ENCODE measurements around the gene HSPE1. TPM values are rescaled to one million over a fixed set of nuclear protein-coding genes. Genes with fewer than 3 reads are reported as not detected.

HSPE1 gene
- total RNA-seq, 4 donors from 2014 or later, result 47.5 to 79.5 (median 65.4) TPM

- TF ChIP-seq EP300 (IDR thresholded peaks at IDR 0.05), result no peak
- TF ChIP-seq POLR2A (IDR thresholded peaks at IDR 0.05), result no peak
- TF ChIP-seq CTCF (IDR thresholded peaks at IDR 0.05), result no peak
- Histone ChIP-seq H3K4me3 (peak overlapping the region in 3 of 4 donors; percentile 43 to 91 (median 87)), H3K36me3 (peaks cover 0 to 9% (median 0%) of the 10 kb centered on the region in 3 donors), H3K27me3 (no peaks in the 10 kb centered on the region), H3K27ac (peak overlapping the region; percentile 88 to 97 (median 93)), H3K4me1 (peaks cover 0 to 40% (median 8%) of the 10 kb centered on the region in 4 donors), H3K9me3 (no peaks in the 10 kb centered on the region)
- DNase-seq (ENCODE audit: low spot score in 2 of 2), result no peak
- 52 to 59% methylated on average over 3 of the region's 3 CpGs for WGBS, 2 donors
These were observed 14.6 kb downstream of the HSPE1 start for GRCh38 chr2:197514754-197515153.

DNA sequence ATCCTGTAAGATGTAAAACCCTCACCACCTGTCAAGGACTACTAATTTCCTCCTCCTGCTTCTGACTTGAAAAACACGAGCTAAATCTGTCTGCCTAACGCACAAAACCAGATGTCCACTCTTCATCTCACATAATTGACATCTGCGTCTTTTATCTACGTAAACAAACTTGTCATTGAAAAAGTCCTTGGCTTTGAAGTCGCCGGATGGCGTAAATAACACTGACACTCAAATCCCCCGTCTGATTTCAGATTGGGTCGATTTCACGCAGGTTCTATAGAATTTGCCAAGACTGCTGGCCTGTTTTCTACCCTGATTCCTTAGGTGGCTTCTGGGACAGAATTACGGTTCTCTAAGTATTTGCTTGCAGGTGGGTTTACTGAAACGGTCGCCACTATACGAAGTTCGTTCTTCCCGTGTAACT is 15.1 kb downstream of the HSPE1 start:
- no peak for DNase-seq (ENCODE audit: low spot score in 2 of 2)
- Histone ChIP-seq H3K4me3 (peak overlapping the region; percentile 43 to 91 (median 82)), H3K9me3 (no peaks in the 10 kb centered on the region), H3K27me3 (no peaks in the 10 kb centered on the region), H3K36me3 (peaks cover 0 to 9% (median 0%) of the 10 kb centered on the region in 3 donors), H3K27ac (peak overlapping the region; percentile 88 to 97 (median 93)), H3K4me1 (peaks cover 0 to 40% (median 8%) of the 10 kb centered on the region in 4 donors)
- TF ChIP-seq CTCF (IDR thresholded peaks at IDR 0.05), result no peak
- peak in 1 of 2 donors; percentile 9 for TF ChIP-seq EP300 (IDR thresholded peaks at IDR 0.05)
- no peak for TF ChIP-seq POLR2A (IDR thresholded peaks at IDR 0.05)
- 0 to 1% methylated on average over 16 of the region's 16 CpGs for WGBS, 2 donors

- DNase-seq (ENCODE audit: low spot score in 2 of 2), result peak; percentile 87
- H3K36me3 ChIP-seq, result peaks cover 0 to 9% (median 0%) of the 10 kb centered on the region in 3 donors
- H3K27me3 ChIP-seq, result no peaks in the 10 kb centered on the region
- H3K9me3 ChIP-seq, result no peaks in the 10 kb centered on the region
- TF ChIP-seq EP300 (IDR thresholded peaks at IDR 0.05) (peak; percentile 83 to 100), CTCF (IDR thresholded peaks at IDR 0.05) (peak in 2 of 5 experiments; percentile 48 to 63), POLR2A (IDR thresholded peaks at IDR 0.05) (peak; percentile 96 to 98)
- peak within 1 kb of the TSS; percentile 88 to 97 (median 93) for H3K27ac ChIP-seq
- H3K4me1 ChIP-seq, result peaks cover 0 to 40% (median 8%) of the 10 kb centered on the region in 4 donors
- H3K4me3 ChIP-seq, result peak within 1 kb of the TSS; percentile 72 to 91 (median 82)
- 1% methylated on average over 37 to 64 of the region's 66 CpGs for WGBS, 2 donors
These were observed 15.7 kb downstream of the HSPE1 start, which contains the start of gene MOB4 for GRCh38 chr2:197515739-197516392. Gene MOB4 (plus strand): TSS chr2:197516066. CDS start chr2:197516087, 21 bp downstream.

DNA sequence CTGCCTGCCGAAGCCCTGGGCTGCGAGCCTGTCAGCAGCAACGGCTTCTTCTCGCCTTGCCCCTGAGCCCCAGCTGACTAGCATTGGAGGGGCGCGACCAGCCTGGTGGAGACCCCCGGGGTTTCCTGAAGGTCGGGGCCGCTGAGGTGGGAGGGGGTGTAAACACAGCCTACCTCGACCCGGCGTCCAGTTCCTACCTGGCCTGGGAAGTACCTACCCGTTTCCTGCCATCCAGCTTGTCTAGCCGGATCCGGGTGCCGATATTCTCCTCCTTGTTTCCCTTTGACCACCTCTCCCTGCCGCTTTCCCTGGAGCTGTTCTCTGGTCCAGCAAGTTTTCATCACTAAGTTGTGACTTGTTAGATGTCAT is 16.2 kb downstream of the HSPE1 start:
- H3K27ac ChIP-seq, result peak overlapping the region; percentile 88 to 97 (median 93)
- H3K4me1 ChIP-seq, result peaks cover 0 to 40% (median 8%) of the 10 kb centered on the region in 4 donors
- DNase-seq (ENCODE audit: low spot score in 2 of 2), result no peak
- peaks cover 0 to 14% (median 0%) of the 10 kb centered on the region in 3 donors for H3K36me3 ChIP-seq
- H3K4me3 ChIP-seq, result peak overlapping the region; percentile 72 to 91 (median 82)
- no peaks in the 10 kb centered on the region for H3K9me3 ChIP-seq
- no peaks in the 10 kb centered on the region for H3K27me3 ChIP-seq
- 0% methylated on average over 16 to 17 of the region's 17 CpGs for WGBS, 2 donors
- TF ChIP-seq POLR2A (IDR thresholded peaks at IDR 0.05) (no peak), EP300 (IDR thresholded peaks at IDR 0.05) (no peak), CTCF (IDR thresholded peaks at IDR 0.05) (no peak)

DNA sequence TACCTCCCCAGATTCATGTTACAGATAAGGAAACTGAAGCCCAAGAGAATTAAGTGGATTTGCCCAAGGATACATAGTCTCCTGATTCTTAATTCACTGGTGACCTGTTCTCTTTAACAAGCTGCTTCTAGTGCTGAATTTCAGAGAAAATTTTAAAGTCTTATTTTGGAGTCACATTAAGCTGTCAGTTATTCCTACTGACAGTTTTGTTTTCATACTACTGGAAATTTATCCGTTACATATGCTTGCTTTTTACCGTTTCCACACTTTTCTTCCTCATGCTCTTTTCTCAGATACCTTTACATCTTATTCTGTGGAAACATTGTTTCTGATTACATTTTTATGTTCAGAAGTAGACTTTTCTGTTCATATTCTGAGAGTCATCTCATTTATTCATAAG is 17.0 kb downstream of the HSPE1 start:
- peak overlapping the region in 3 of 4 donors; percentile 88 to 97 (median 91) for H3K27ac ChIP-seq
- TF ChIP-seq EP300 (IDR thresholded peaks at IDR 0.05) (no peak), CTCF (IDR thresholded peaks at IDR 0.05) (no peak), POLR2A (IDR thresholded peaks at IDR 0.05) (no peak)
- peak overlapping the region in 2 of 4 donors; percentile 87 to 91 for H3K4me3 ChIP-seq
- peaks cover 0 to 40% (median 8%) of the 10 kb centered on the region in 4 donors for H3K4me1 ChIP-seq
- no peak for DNase-seq (ENCODE audit: low spot score in 2 of 2)
- H3K27me3 ChIP-seq, result no peaks in the 10 kb centered on the region
- no peaks in the 10 kb centered on the region for H3K9me3 ChIP-seq
- WGBS, 2 donors, result 27 to 28% methylated on average over 2 of the region's 2 CpGs
- H3K36me3 ChIP-seq, result peaks cover 0 to 19% (median 0%) of the 10 kb centered on the region in 3 donors

All from tibial nerve (tissue), 4 donors.